Fibroblast of skin of right quadriceps (primary cell): ENCODE data around the gene APOBEC3B.
"Not testable (repeated sequence)": the region's sequence is repeated elsewhere in the genome, so short reads cannot be mapped to it uniquely, and the experiment has no call there.

Experiments used
- DNase-seq: peaks from one replicate; pipeline ENCODE4 v3.0.0-alpha.2; 2013

Gene APOBEC3B

GRCh38 chr22:39039306-39040126 is 57.4 kb downstream of the APOBEC3B start:
- no peak for DNase-seq

- not testable (repeated sequence) for DNase-seq
Observed at GRCh38 chr22:39040155-39040537, 58.0 kb downstream of the APOBEC3B start.

DNA sequence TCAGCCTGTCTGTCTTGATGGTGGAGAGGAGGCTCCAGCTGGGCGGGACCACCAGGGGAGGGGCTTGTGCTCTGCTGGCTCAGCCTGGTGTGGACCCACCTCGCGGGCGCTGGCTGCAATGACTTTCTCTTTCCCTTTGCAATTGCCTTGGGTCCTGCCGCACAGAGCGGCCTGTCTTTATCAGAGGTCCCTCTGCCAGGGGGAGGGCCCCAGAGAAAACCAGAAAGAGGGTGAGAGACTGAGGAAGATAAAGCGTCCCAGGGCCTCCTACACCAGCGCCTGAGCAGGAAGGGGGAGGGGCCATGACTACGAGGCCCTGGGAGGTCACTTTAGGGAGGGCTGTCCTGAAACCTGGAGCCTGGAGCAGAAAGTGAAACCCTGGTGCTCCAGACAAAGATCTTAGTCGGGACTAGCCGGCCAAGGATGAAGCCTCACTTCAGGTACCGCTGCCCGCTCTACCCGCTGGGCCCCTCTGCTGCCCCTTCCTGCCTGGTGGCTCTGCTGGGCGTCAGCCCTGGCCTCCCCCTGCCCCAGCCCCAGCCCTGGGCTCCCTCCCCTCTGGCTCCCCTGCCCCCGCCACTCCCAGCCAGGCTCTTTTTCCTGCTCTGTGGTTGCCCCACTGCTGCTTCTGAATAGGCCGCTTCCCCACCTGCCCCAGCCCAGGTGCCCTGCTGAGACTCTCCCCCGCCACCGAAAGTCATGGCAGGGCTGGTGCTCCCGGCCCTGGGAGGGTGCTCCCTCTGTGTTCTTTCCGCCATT is 58.6 kb downstream of the APOBEC3B start, which contains the start of gene APOBEC3F:
APOBEC3F (plus strand) TSS at position 327 of the 759 bp plus-strand sequence; CDS start at position 424, 97 bp downstream.
- DNase-seq, result peak; percentile 47

GRCh38 chr22:39041908-39042307 is 59.8 kb downstream of the APOBEC3B start:
- DNase-seq, result no peak
